NOMO-1 treated with DMSO at 0.1 percent for 48 hours (cell line): Measurements from ENCODE around the gene FOXJ2.
A peak's percentile ranks its signal among the peaks of the same experiment; 100 is the strongest.
"Not testable (repeated sequence)": the region's sequence is repeated elsewhere in the genome, so short reads cannot be mapped to it uniquely, and the experiment has no call there.

Source experiments
- DNase-seq: peaks from one replicate; lab custom pipeline; 2025; ENCODE audit not compliant: unreplicated experiment; lab: John Stamatoyannopoulos, UW

Gene FOXJ2

DNA sequence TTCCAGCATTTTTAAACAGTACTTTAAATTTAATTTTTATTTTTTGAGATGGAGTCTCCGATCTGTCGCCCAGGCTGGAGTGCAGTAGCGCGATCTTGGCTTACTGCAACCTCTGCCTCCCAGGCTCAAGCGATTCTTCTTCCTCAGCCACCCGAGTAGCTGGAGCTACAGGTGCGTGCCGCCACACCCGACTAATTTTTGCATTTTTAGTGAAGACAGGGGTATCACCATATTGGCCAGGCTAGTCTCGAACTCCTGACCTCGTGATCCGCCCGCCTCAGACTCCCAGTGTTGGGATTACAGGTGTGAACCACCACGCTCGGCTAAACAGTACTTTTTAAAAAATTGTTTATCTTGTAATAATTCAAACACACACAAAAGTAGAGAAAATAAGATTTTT is 4.2 kb upstream of the FOXJ2 start:
- no peak for DNase-seq

DNA sequence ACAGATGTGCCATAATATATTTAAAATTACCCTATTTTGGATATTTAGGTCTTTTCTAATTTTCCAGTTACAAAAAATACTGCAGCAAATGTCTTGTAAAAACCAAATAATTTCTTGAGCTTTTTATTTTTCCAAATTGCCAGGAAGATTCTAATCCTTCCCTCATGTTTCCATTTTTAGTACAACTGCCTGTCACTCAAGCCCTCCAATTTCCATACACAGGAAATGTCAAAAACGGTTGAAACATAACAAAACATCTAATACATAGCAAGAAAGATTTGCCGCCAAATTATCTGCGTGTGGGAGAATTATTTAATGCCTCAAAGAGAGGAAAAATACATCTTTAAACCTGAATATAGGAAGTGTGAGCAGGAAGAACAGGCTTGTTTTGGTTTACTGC is 2.3 kb upstream of the FOXJ2 start:
- no peak for DNase-seq

DNA sequence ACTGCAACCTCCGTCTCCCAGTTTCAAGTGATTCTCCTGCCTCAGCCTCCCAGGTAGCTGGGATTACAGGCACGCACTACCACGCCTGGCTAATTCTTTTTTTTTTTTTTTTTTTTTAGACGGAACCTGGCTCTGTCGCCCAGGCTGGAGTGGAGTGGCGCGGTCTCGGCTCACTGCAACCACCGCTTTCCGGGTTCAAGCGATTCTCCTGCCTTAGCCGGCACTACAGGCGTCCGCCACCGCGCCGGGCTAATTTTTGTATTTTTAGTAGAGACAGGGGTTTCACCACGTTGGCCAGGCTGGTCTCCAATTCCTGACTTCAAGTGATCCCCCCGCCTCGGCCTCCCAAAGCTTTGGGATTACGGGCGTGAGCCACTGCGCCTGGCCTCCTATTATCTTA is 1.5 kb upstream of the FOXJ2 start:
- DNase-seq = not testable (repeated sequence)

- no peak for DNase-seq
Observed at GRCh38 chr12:8031872-8032241, 659 bp upstream of the FOXJ2 start.

- no peak for DNase-seq
Observed at GRCh38 chr12:8033153-8034044, 883 bp downstream of the FOXJ2 start.

- no peak for DNase-seq
Observed at GRCh38 chr12:8034802-8035201, 2.3 kb downstream of the FOXJ2 start.

DNA sequence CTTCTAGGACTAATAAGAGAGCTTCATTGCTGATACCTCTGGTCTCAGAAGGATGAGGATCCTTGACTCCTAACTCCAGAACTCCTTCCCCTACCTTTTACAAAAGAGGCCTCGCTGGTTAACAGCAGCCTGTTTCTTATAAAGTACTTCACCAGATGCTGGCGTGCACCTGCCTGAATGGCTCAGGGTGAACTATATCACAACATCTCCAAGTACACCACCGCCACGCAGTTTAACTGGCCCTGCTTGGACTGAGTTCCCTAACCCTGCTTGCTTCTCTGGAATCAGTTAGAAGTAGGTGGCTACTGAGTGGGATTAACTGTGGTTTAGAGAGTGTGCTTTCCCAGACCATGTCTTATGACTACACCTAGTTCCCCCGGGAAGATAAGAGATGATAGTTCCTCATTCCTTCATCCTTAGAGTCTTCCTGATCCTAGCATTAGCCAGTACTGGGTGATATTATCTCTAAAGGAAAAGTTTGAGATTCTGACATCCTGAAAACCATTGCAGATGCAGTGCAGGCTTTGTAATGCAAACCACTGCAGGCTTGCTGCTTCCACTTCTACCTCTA is 3.0 kb downstream of the FOXJ2 start:
- DNase-seq = no peak

DNA sequence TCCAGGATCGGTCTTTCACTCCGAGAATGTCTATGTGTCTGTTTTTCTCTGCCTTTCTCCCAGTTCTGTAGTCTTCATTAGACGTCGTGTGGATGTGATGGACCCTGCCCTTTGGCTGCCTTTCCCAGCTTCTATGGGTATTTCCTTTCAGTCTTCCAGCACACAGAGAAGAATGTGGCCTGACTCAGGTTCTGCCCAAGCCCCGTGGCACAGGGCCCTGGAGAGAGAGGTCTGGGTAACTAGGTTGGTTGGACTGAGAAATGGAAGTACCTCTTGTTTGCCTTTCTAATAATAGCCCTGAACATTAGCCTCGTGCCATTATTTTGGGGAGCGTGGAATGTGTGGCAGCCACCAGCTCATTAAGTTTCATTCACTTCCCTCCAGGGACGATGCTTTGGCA is 3.8 kb downstream of the FOXJ2 start:
- DNase-seq = no peak

GRCh38 chr12:8037046-8037663 is 4.6 kb downstream of the FOXJ2 start:
- DNase-seq = peak; percentile 73

- DNase-seq = no peak
Observed at GRCh38 chr12:8037947-8038346, 5.4 kb downstream of the FOXJ2 start.

DNA sequence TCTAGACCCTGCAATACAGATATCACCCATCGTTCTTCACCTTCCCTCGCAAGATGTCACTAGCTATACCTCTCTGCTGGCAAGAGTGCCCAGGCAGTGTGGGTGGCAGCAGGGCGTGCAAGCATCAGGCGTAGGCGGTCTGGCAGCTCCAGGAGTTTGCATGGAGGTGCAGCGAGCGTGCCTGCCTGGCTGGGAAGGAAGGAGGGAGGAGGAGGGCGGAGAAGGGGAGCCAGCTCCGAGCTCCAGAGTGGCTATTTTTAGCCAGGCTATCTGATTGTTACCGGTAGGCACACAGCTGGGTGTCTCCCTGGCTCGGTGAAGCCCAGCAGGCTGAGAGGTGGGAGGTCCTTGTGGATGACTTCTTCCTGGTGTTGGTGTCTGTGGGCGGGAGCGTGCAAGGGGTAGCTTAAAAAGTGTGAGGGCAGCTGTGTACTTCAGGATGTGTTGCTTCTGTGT is 6.2 kb downstream of the FOXJ2 start:
- DNase-seq = no peak

- no peak for DNase-seq
Observed at GRCh38 chr12:8040791-8041190, 8.3 kb downstream of the FOXJ2 start.

DNA sequence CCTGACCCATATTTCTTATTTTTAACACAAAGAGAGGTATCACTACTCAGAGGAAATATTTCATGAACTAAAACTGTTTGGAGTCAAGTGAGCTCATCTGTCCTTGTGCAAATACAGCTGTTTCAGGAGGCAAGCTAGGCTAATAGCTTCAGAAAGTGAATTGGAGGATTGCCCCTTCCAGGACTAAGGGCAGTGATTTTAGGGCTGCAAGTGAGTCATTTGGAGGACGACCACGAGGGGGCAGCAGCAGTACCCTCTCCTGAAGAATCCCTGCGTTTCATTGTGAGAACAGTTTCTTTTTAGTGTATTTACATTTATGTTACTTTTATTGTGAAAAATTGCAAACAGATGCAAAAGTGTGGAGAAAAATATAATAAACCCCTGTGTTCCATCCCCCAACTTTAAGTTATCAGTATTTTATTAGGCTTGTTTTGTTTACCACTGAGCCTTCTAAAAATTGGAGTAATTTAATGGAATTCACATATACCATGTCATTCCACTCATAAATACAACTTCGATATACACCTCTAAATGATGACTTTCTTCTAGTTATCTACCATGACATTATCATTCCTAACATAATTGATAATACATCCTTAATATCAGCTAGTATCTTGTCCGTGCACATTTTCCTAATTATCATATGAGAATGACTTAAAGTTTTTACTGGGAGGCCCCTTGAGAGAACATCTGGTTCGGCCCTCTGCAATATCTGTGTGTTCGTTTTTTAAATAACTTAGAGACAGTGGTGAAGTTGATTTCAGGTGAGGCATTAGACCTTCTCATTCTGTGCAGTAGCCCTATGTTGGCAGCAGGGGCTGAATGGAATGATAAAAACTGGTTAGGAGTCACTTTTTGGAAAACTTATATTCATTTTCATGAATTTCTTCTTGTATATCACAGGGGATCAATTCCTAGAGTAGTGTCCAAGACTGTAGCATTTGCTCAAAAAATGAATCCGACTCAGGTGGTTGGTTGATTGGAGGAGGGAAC is 13.7 kb downstream of the FOXJ2 start:
- peak; percentile 74 for DNase-seq

- no peak for DNase-seq
Observed at GRCh38 chr12:8047842-8048241, 15.3 kb downstream of the FOXJ2 start.

GRCh38 chr12:8048906-8049305 is 16.4 kb downstream of the FOXJ2 start:
- DNase-seq = no peak

DNA sequence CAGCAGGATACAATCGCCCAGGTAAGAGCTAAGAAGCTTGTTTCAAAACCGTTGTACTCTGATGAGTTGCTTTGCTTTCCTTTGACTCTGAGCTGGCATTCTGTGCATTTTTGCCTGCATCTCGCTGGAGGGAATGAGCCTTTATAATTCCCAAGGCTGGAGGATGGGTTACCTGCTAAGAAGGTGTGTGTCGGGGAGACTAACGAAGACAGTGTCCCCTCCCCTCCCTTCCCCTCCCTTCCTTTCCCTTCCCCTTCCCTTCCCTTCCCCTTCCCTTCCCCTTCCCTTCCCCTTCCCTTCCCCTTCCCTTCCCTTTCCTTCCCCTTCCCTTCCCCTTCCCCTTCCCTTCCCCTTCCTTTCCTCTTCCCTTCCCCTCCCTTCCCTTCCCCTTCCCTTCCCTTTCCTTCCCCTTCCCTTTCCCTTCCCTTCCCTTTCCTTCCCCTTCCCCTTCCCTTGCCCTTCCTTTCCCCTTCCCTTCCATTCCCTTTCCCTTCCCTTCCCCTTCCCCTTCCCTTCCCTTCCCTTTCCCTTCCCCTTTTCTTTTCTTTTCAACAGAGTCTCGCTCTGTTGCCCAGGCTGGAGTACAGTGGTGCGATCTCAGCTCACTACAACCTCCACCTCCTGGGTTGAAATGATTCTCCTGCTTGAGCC is 18.2 kb downstream of the FOXJ2 start:
- no peak for DNase-seq

- DNase-seq = peak; percentile 69
Observed at GRCh38 chr12:8052679-8053078, 20.2 kb downstream of the FOXJ2 start.

GRCh38 chr12:8054816-8055215 is 22.3 kb downstream of the FOXJ2 start:
- no peak for DNase-seq

DNA sequence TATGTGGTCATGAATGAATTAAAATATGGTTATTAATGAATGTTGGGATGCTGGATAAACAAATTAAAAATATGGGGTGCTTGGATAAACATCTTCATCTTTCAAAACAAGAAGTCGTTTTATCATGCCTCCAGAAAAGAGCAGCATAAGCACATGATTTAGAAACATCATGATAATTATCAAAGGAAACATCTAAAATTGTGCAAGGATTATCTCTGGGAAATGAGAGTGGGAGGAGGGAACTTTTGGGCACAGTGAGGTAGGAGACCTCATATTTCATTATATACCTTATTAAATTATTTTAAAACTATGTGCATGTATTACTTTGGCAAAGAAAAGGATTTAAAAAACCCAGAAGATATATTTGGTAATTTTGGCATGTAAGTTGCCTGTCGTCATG is 24.8 kb downstream of the FOXJ2 start:
- no peak for DNase-seq

- peak; percentile 66 for DNase-seq
Observed at GRCh38 chr12:8057839-8058238, 25.3 kb downstream of the FOXJ2 start.
